BJ (cell line): ENCODE data around the gene MEG3. TPM values are rescaled to one million over a fixed set of nuclear protein-coding genes. Genes with fewer than 3 reads are reported as not detected.
A peak's percentile ranks its signal among the peaks of the same experiment; 100 is the strongest.

ENCODE experiments used
- CTCF ChIA-PET: fragments of 350-600 bp; formaldehyde crosslinking; extraction: SDS; loops from one replicate; lab custom pipeline; 2021; ENCODE audit warnings: antibody characterized with exemption, inconsistent platforms; lab: Yijun Ruan, JAX
- POLR2A ChIA-PET: fragments of 300-600 bp; sonication (Branson Sonifier 250); formaldehyde crosslinking; extraction: SDS; loops from one replicate; lab custom pipeline; 2021; ENCODE audit warnings: antibody characterized with exemption; lab: Charles Lee
- DNase-seq: peaks from one replicate; pipeline ENCODE4 v3.0.0-alpha.2; 2011; ENCODE audit warnings: low read depth
- H3K27me3 ChIP-seq: 2 replicates; pipeline ENCODE4 v1.6.0; 2011; ENCODE audit warnings: low read length; ENCODE audit not compliant: control insufficient read depth, insufficient read depth
- H3K36me3 ChIP-seq: 2 replicates; pipeline ENCODE4 v1.5.1; 2011; ENCODE audit warnings: low read length; ENCODE audit not compliant: control insufficient read depth, insufficient read depth
- H3K4me3 ChIP-seq: 2 replicates; pipeline ENCODE4 v1.5.1; 2011; ENCODE audit warnings: low read depth, mild to moderate bottlenecking, control low read depth, low read length
- CTCF ChIP-seq: IDR thresholded peaks from 2 replicates; pipeline ENCODE4 v1.5.1; 2011; ENCODE audit warnings: low read depth, mild to moderate bottlenecking, control low read depth, inconsistent platforms, low read length, moderate library complexity; ENCODE audit not compliant: insufficient read depth
- polyA plus RNA-seq: library from polyadenylated mRNA; depleted of rRNA; stranded (reverse); fragments of >200 nt; gene quantifications from 2 replicates; pipeline ENCODE4 v1.2.3, GENCODE V29; 2011

MEG3 gene
- polyA plus RNA-seq, 1 experiment: 234 TPM

DNA sequence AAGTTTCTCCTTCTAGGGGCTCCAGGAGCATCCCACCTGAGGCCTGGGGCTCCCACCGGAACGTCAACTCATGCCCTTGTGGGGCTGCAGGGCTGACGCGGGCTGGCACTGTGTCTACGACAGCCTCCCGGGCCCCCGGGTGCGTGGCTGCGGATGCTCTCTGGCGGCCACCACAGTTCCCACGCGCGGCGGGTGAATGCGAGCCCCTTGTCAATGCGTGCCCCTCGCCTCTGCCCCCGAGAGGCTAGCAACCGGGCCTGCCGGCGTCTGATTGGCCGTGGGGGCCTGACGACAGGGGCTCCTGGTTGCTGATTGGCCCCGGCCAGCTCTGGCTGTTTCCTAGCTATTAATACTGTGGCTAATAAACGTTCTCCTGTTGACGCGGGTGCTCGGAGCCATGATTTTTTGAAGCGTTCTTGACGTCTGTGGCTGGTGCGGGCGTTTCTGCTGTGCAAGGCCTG lies 1.8 kb upstream of the MEG3 start:
- CTCF ChIA-PET: no interaction called here
- no peak for TF ChIP-seq CTCF
- H3K4me3 ChIP-seq: no peak overlapping the region
- H3K27me3 ChIP-seq: no peaks in the 10 kb centered on the region
- POLR2A ChIA-PET: interaction anchor here (0.5 kb wide), 1 partner anchor 107 kb away, joined by 3 read pairs; no protein-coding TSS in a partner anchor
- DNase-seq: no peak
- no peaks in the 10 kb centered on the region for H3K36me3 ChIP-seq

- no peak for TF ChIP-seq CTCF
- H3K36me3 ChIP-seq: peaks cover 2% of the 10 kb centered on the region; the same call in 1 of the 2 replicates
- ChIA-PET POLR2A (interaction anchor here (0.6 kb wide), 1 partner anchor 148 kb away, joined by 4 read pairs; no protein-coding TSS in a partner anchor), CTCF (interaction anchor here (1.0 to 1.4 kb wide), 3 partner anchors 111 to 448 kb away, joined by 3 read pairs; no protein-coding TSS in a partner anchor)
- no peaks in the 10 kb centered on the region for H3K27me3 ChIP-seq
- peak overlapping the region; percentile 82 for H3K4me3 ChIP-seq
- DNase-seq: no peak
Measured at GRCh38 chr14:100824901-100825712, 811 bp upstream of the MEG3 start.

DNA sequence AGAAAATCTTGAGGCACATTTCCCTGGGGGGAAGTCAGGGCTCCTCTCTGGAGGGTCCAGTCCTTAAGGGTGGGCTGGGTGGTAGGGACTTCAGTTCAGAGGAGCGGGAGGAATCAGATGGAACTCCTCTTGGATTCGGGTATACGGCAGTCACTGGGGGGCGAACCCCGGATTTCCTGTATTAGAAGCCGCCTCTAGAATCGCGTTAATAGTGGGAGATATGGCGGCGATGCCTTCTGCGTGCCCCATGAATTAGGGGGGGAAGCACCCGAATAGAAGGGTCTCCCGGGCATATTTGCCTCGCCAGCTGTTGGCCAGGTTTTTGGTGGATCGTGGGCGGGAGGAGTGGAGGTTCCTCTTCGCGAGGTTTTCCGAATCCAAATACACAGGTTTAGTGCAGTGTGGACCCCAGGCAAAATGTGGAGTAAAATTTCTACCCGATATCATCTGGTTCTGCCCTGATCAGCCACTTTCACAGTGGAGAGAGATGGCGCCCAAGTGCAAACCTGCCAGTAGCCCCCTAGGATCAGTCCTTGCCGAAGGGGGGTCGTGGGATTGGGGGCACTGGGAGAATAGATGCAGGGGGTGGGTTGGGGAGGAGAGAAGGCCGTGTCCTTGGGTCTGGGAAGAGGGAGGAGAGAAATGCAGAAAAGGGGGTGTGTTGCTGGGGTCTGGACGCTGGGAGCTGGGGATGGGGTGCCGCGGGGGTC lies 628 bp downstream of the MEG3 start:
- H3K36me3 ChIP-seq: peaks cover 5% of the 10 kb centered on the region
- POLR2A ChIA-PET: interaction anchor here (0.7 to 1.3 kb wide), 2 partner anchors 141 to 148 kb away, joined by 3 to 13 read pairs; no protein-coding TSS in a partner anchor
- TF ChIP-seq CTCF: no peak
- H3K27me3 ChIP-seq: no peaks in the 10 kb centered on the region
- H3K4me3 ChIP-seq: peak overlapping the region; percentile 82
- no peak for DNase-seq
- CTCF ChIA-PET: interaction anchor here (0.7 to 1.4 kb wide), 3 partner anchors 39 to 167 kb away, joined by 3 read pairs; no protein-coding TSS in a partner anchor

DNA sequence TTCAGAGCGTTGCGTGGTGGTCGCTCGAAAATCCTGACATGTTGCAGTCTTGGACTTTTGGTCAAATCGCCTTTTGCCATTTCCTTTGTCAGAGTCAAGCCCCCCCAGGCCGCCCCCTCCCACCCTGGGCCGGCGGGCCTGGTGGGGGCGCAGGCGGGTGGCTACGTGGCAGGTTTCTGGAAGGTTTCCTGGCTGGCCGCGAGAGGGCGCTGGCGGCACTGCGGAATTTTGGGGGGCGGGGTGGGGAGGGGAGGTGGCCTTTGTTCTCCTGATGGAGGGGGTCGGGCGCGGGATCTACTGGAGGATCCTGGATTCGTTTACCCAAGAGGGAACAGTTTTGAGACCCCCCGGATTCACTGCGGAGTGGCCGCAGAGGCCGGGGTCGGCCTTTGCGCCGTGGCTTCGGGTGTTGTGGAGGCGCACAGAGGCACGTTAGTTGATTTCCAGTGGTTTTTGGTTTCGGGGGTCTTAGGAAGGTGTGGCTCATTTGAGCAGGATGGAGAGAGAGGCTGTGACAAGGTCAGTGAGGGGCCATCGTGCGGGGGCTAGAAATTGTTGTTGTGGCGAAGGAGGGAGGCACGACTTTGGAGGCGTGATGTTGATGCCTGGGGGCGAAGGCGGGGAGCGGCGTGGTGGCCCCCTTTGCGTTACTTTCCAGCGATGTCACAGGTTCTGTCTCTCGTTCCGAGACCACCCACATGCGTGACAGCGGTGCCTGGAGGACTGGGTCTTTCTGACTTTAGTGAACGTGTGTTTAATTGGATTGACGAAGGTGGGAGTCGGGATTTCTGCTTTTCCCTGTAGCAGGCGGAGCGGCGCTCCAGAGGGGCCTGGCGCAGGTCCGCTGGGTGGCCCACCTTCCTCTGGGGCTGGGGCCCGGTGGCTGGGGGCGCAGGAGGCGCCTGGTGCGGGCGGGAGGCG lies 1.4 kb downstream of the MEG3 start:
- DNase-seq: no peak
- ChIA-PET CTCF (interaction anchor here (0.7 to 1.0 kb wide), 2 partner anchors 38 to 168 kb away, joined by 3 read pairs; no protein-coding TSS in a partner anchor), POLR2A (interaction anchor here (1.3 kb wide), 1 partner anchor 149 kb away, joined by 13 read pairs; no protein-coding TSS in a partner anchor)
- H3K36me3 ChIP-seq: peaks cover 5% of the 10 kb centered on the region
- peak; percentile 77 for TF ChIP-seq CTCF
- no peaks in the 10 kb centered on the region for H3K27me3 ChIP-seq
- H3K4me3 ChIP-seq: peak overlapping the region; percentile 82
